ENCODE results near the gene MISP. TPM values are rescaled to one million over a fixed set of nuclear protein-coding genes. Genes with fewer than 3 reads are reported as not detected.

Gene MISP
- total and polyA plus RNA-seq, 2 of the 13 experiments (the other 11 are each of a cell fraction or from before 2014, with no cell fraction given): 0.67 to 1.3 TPM

DNA sequence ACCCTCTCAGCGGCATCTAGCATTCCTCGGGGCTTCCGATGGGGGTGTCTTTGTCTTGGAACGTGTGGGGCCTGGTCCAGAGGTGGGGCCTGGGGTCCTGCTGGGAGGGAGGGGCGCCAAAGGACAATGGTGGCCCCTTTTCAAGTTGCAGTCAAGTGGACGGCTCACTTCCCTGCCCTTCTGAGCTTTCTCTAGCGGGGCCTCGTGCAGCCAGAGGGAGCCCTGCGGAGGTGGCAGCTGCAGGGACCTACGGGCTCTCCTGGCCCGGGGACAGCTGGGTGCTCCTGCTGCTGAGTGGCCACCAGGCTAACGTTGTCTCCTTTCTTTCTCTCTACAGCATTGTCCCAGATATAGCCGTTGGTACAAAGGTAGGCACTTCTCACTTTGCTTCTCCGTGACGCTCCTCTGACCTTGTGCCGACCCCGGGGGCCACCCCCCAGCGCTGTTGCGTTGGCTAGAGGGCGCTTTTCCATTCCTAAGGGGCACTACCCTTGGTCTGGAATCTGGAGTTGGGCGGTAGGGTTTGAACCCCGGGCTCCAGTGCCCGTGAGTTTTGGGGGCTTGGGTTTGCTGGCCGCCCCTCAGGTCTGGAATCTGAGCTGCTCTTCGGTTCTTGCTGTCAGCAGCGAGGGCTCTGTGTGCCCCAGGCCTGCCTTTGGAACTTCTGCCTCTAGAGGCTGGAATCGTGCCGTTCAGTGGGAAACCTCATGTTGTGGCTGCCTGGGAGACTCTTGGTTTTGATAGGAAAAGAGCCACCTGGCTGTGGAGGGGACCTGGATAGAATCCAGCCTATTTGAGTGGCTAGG is 48.4 kb downstream of the MISP start (continued):
- peak; percentile 57 for TF ChIP-seq ZNF687 (CRISPR knock-in tag; IDR thresholded peaks at IDR 0.05)
- TF ChIP-seq, protein P1, sequence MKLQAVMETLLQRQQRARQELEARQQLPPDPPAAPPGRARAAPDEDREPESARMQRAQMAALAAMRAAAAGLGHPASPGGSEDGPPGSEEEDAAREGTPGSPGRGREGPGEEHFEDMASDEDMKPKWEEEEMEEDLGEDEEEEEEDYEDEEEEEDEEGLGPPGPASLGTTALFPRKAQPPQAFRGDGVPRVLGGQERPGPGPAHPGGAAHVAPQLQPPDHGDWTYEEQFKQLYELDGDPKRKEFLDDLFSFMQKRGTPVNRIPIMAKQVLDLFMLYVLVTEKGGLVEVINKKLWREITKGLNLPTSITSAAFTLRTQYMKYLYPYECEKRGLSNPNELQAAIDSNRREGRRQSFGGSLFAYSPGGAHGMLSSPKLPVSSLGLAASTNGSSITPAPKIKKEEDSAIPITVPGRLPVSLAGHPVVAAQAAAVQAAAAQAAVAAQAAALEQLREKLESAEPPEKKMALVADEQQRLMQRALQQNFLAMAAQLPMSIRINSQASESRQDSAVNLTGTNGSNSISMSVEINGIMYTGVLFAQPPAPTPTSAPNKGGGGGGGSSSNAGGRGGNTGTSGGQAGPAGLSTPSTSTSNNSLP (IDR thresholded peaks at IDR 0.05; ENCODE audit: low read depth, low read length): no peak
- TF ChIP-seq PAX8 (CRISPR knock-in tag; IDR thresholded peaks at IDR 0.05; ENCODE audit: borderline replicate concordance): 0 out of 2 replicates have a peak, but pooled peaks have one; percentile 19
- TF ChIP-seq, protein P2, sequence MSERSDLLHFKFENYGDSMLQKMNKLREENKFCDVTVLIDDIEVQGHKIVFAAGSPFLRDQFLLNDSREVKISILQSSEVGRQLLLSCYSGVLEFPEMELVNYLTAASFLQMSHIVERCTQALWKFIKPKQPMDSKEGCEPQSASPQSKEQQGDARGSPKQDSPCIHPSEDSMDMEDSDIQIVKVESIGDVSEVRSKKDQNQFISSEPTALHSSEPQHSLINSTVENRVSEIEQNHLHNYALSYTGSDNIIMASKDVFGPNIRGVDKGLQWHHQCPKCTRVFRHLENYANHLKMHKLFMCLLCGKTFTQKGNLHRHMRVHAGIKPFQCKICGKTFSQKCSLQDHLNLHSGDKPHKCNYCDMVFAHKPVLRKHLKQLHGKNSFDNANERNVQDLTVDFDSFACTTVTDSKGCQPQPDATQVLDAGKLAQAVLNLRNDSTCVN (CRISPR knock-in tag; IDR thresholded peaks at IDR 0.05; ENCODE audit: borderline replicate concordance): no peak
- no peak for TF ChIP-seq ZNF577 (CRISPR knock-in tag; IDR thresholded peaks at IDR 0.05; ENCODE audit: borderline replicate concordance, low read depth)
- no peak for TF ChIP-seq ZMAT5 (CRISPR knock-in tag; IDR thresholded peaks at IDR 0.05; ENCODE audit: borderline replicate concordance, low read depth)
- TF ChIP-seq KDM5A (IDR thresholded peaks at IDR 0.05; ENCODE audit: borderline replicate concordance, low read length): peak; percentile 28; the same call in 1 of the 2 replicates
- no peak for TF ChIP-seq ZBTB38 (CRISPR knock-in tag; IDR thresholded peaks at IDR 0.05)
- no peak for TF ChIP-seq HINFP (CRISPR knock-in tag; IDR thresholded peaks at IDR 0.05; ENCODE audit: low read depth)
- no peak for TF ChIP-seq MLLT10 (CRISPR knock-in tag; IDR thresholded peaks at IDR 0.05)
- no peak for TF ChIP-seq ZNF605 (CRISPR knock-in tag; IDR thresholded peaks at IDR 0.05)
- TF ChIP-seq ZNF770 (CRISPR knock-in tag; IDR thresholded peaks at IDR 0.05): 0 out of 2 replicates have a peak, but pooled peaks have one; percentile 37
- TF ChIP-seq, protein P3, sequence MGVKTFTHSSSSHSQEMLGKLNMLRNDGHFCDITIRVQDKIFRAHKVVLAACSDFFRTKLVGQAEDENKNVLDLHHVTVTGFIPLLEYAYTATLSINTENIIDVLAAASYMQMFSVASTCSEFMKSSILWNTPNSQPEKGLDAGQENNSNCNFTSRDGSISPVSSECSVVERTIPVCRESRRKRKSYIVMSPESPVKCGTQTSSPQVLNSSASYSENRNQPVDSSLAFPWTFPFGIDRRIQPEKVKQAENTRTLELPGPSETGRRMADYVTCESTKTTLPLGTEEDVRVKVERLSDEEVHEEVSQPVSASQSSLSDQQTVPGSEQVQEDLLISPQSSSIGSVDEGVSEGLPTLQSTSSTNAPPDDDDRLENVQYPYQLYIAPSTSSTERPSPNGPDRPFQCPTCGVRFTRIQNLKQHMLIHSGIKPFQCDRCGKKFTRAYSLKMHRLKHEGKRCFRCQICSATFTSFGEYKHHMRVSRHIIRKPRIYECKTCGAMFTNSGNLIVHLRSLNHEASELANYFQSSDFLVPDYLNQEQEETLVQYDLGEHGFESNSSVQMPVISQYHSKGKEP (CRISPR knock-in tag; IDR thresholded peaks at IDR 0.05): no peak
- TF ChIP-seq MATR3 (CRISPR knock-in tag; IDR thresholded peaks at IDR 0.05): no peak

Measured in HepG2 (cell line).